ENCODE measurements around the gene KCNE3. TPM values are rescaled to one million over a fixed set of nuclear protein-coding genes. Genes with fewer than 3 reads are reported as not detected.

Gene KCNE3
- total and polyA plus RNA-seq, 9 of the 15 experiments (the other 6 are each of a cell fraction or from before 2014, with no cell fraction given) = 1.6 to 8.7 (median 6.2) TPM

GRCh38 chr11:74487875-74488274 is 20.5 kb upstream of the KCNE3 start:
- Histone ChIP-seq H2AFZ (ENCODE audit: low read depth, low read length) (peak overlapping the region; percentile 81), H3K9me1 (ENCODE audit: control insufficient read depth, insufficient read depth, low read length) (peaks cover 4% of the 10 kb centered on the region), H3K36me3 (ENCODE audit: control insufficient read depth, insufficient read depth, low read length) (no peaks in the 10 kb centered on the region), H3K4me1 (replicated peaks in 1 of 2; ENCODE audit: control insufficient read depth in 2 of 2, insufficient read depth in 2 of 2, low read length in 2 of 2) (peaks cover 7 to 10% of the 10 kb centered on the region in 2 experiments; a peak in 4 of 5 replicates), H3K4me3 (no peak overlapping the region), H3K9me3 (replicated peaks; ENCODE audit: control insufficient read depth, insufficient read depth, low read depth, low read length) (no peaks in the 10 kb centered on the region; the same call in 1 of the 2 replicates), H3K4me2 (ENCODE audit: insufficient read depth, low read length) (no peak overlapping the region), H4K20me1 (replicated peaks; ENCODE audit: control insufficient read depth, insufficient read depth, low read length) (no peaks in the 10 kb centered on the region), H3K27ac (ENCODE audit: extremely low read depth, low read depth, low read length) (no peak overlapping the region), H3K9ac (ENCODE audit: insufficient read depth in 1 of 2, low read depth in 2 of 2, low read length in 2 of 2) (no peak overlapping the region), H3K79me2 (ENCODE audit: control insufficient read depth, insufficient read depth, low read length) (no peaks in the 10 kb centered on the region), H3K27me3 (ENCODE audit: control insufficient read depth in 2 of 2, insufficient read depth in 2 of 2, low read length in 2 of 2) (no peaks in the 10 kb centered on the region)
- ChIA-PET CTCF (ENCODE audit: low intra/inter-chr PET ratio) (interaction anchor here (1.2 kb wide), 1 partner anchor 83 kb away, joined by 3 read pairs; no protein-coding TSS in a partner anchor), POLR2A (interaction anchor here (0.8 to 1.3 kb wide), 2 partner anchors 11 to 25 kb away, joined by 4 to 5 read pairs; no protein-coding TSS in a partner anchor)
- BruUV-seq (replicated peaks) = no TSS peak
- WGBS (ENCODE audit: insufficient coverage, low coverage, missing lambda C conversion rate) = 31% methylated on average over 1 of the region's 1 CpG
- TF ChIP-seq YY1 (IDR thresholded peaks at IDR 0.05; ENCODE audit: borderline replicate concordance in 1 of 3, control insufficient read depth in 1 of 3, extremely low read depth in 1 of 3, insufficient read depth in 3 of 3, insufficient read length in 1 of 3, insufficient replicate concordance in 2 of 3, low read depth in 1 of 3, low read length in 2 of 3) (peak in 2 of 3 experiments; percentile 18 to 64), GABPB2 (CRISPR knock-in tag; conservative IDR thresholded peaks at IDR 0.05) (no peak), CREM (IDR thresholded peaks at IDR 0.05; ENCODE audit: low read depth) (peak; percentile 45; the same call in 1 of the 2 replicates), RBM17 (IDR thresholded peaks at IDR 0.05; ENCODE audit: borderline replicate concordance, low read depth, low read length) (no peak), SMC3 (conservative IDR thresholded peaks at IDR 0.05; ENCODE audit: insufficient read depth, low read depth, low read length) (0 out of 2 replicates have a peak, but pooled peaks have one; percentile 9), CTCF (IDR thresholded peaks at IDR 0.05 in 2 of 3, conservative IDR thresholded peaks at IDR 0.05 in 1 of 3; ENCODE audit: insufficient read depth in 2 of 3, low read depth in 1 of 3, low read length in 3 of 3) (peak; percentile 55 to 64 (median 62)), MNT (conservative IDR thresholded peaks at IDR 0.05) (no peak), RFX5 (IDR thresholded peaks at IDR 0.05; ENCODE audit: low read depth, low read length) (no peak), HSF4 (CRISPR knock-in tag; IDR thresholded peaks at IDR 0.05; ENCODE audit: borderline replicate concordance) (no peak), RCOR1 (IDR thresholded peaks at IDR 0.05; ENCODE audit: borderline replicate concordance in 1 of 2, low read depth in 2 of 2, low read length in 2 of 2) (peak in 1 of 2 experiments; percentile 38; a peak in 1 of 4 replicates), DEAF1 (CRISPR knock-in tag; IDR thresholded peaks at IDR 0.05) (0 out of 2 replicates have a peak, but pooled peaks have one; percentile 5), RAD21 (CRISPR knock-in tag; conservative IDR thresholded peaks at IDR 0.05 in 1 of 2, IDR thresholded peaks at IDR 0.05 in 1 of 2) (peak; percentile 23 to 55; a peak in 3 of 4 replicates), TBL1XR1 (IDR thresholded peaks at IDR 0.05; ENCODE audit: low read length in 2 of 2) (no peak)
- ATAC-seq (peak; percentile 88), FAIRE-seq (peak; percentile 78), DNase-seq (ENCODE audit: extremely low read depth in 1 of 4, low spot score in 3 of 4) (peak in 2 of 4 experiments; percentile 45 to 61)
- in situ Hi-C loops (cut with MboI) (no loop called here), intact Hi-C loops (cut with micrococcal nuclease) (loop anchor here (5.0 kb wide), 1 partner anchor 36 kb away; no protein-coding TSS in a partner anchor)
